K562 (cell line): Measurements from ENCODE around the gene SENP7. TPM values are rescaled to one million over a fixed set of nuclear protein-coding genes. Genes with fewer than 3 reads are reported as not detected.

Experiments
- ATAC-seq: fragments of 200-7000 bp; cut with Tn5 transposase; 3 replicates; pipeline ENCODE4 v1.9.1; 2020; ENCODE audit warnings: moderate library complexity
- BruUV-seq: library from RNA; stranded (reverse); fragments of 400-500 nt; replicated peaks from 2 replicates; lab custom pipeline; 2021; lab: Mats Ljungman, UMichigan
- CTCF ChIA-PET: fragments of 300-600 bp; formaldehyde crosslinking; extraction: SDS; loops from one replicate; lab custom pipeline; 2021; ENCODE audit warnings: low intra/inter-chr PET ratio; lab: Yijun Ruan, JAX
- POLR2A ChIA-PET: fragments of 300-600, 350-650 bp; sonication (Branson Sonifier 250); formaldehyde crosslinking; extraction: SDS; loops from one replicate; lab custom pipeline; 2021; ENCODE audit warnings: antibody characterized with exemption, inconsistent platforms; lab: Yijun Ruan, JAX
- DNase-seq, 4 experiments: peaks; one replicate each; pipeline versions ENCODE4 v3.0.0 to v3.0.0-alpha.2; 2011 to 2018; ENCODE audit warnings: low spot score in 3 of 4, mixed read lengths in 3 of 4; ENCODE audit errors: extremely low read depth in 1 of 4
- FAIRE-seq: peaks from 2 replicates; lab custom pipeline; 2011; peaks lifted over from hg19 to GRCh38; lab: Jason Lieb, UNC
- H2AFZ ChIP-seq: 2 replicates; pipeline ENCODE4 v1.6.0; 2011; ENCODE audit warnings: low read depth, low read length, control low read depth, inconsistent platforms
- H3K27ac ChIP-seq: fragments of 200-600 bp; 3 replicates; pipeline ENCODE4 v1.8.0; 2011; ENCODE audit warnings: low read depth, mild to moderate bottlenecking, control low read depth, inconsistent platforms, low read length, moderate library complexity, mixed read lengths; ENCODE audit errors: extremely low read depth
- H3K27me3 ChIP-seq, 2 experiments: fragments of 300-600 bp in 1 of 2; 2 replicates in 1 of 2; 3 replicates in 1 of 2; pipeline versions ENCODE4 v1.6.0 to v1.8.0; 2011; ENCODE audit warnings: inconsistent platforms in 2 of 2, low read length in 2 of 2, mild to moderate bottlenecking in 1 of 2, mixed read lengths in 1 of 2, moderate library complexity in 1 of 2; ENCODE audit not compliant: control insufficient read depth in 2 of 2, insufficient read depth in 2 of 2
- H3K36me3 ChIP-seq: fragments of 300-600 bp; 3 replicates; pipeline ENCODE4 v1.8.0; 2011; ENCODE audit warnings: mild to moderate bottlenecking, low read length, inconsistent platforms; ENCODE audit not compliant: control insufficient read depth, insufficient read depth
- H3K4me1 ChIP-seq, 2 experiments: fragments of 200-600 bp in 1 of 2; replicated peaks in 1 of 2; 2 replicates in 1 of 2; 3 replicates in 1 of 2; pipeline versions ENCODE4 v1.5.1 to v1.8.0; 2011; ENCODE audit warnings: inconsistent platforms in 2 of 2, low read length in 2 of 2, mild to moderate bottlenecking in 1 of 2, mixed read lengths in 1 of 2, moderate library complexity in 1 of 2; ENCODE audit not compliant: control insufficient read depth in 2 of 2, insufficient read depth in 2 of 2
- H3K4me2 ChIP-seq: 2 replicates; pipeline ENCODE4 v1.6.1; 2011; ENCODE audit warnings: low read length, control low read depth, inconsistent platforms, mixed read lengths; ENCODE audit not compliant: insufficient read depth
- H3K4me3 ChIP-seq: fragments of 200-600 bp; sonication (generic), shearing (Covaris generic); 2 replicates; pipeline ENCODE4 v1.5.1; 2016; ENCODE audit warnings: control low read depth, inconsistent platforms
- H3K79me2 ChIP-seq: fragments of 200-600 bp; 3 replicates; pipeline ENCODE4 v1.8.0; 2011; ENCODE audit warnings: low read length, inconsistent platforms; ENCODE audit not compliant: control insufficient read depth, insufficient read depth
- H3K9ac ChIP-seq, 2 experiments: 2 replicates each; pipeline versions ENCODE4 v1.6.0 to v1.6.1; 2011; ENCODE audit warnings: low read depth in 2 of 2, low read length in 2 of 2, control low read depth in 1 of 2, inconsistent platforms in 1 of 2, mild to moderate bottlenecking in 1 of 2, mixed read lengths in 1 of 2; ENCODE audit not compliant: insufficient read depth in 1 of 2
- H3K9me1 ChIP-seq: one replicate; pipeline ENCODE4 v1.6.0; 2011; ENCODE audit warnings: inconsistent platforms, mild to moderate bottlenecking, low read length, moderate library complexity; ENCODE audit not compliant: control insufficient read depth, insufficient read depth
- H3K9me3 ChIP-seq: replicated peaks from 2 replicates; pipeline ENCODE4 v1.5.1; 2011; ENCODE audit warnings: low read depth, low read length, inconsistent platforms; ENCODE audit not compliant: control insufficient read depth, insufficient read depth
- H4K20me1 ChIP-seq: replicated peaks from 2 replicates; pipeline ENCODE4 v1.6.1; 2011; ENCODE audit warnings: low read length, inconsistent platforms, mixed read lengths; ENCODE audit not compliant: control insufficient read depth, insufficient read depth
- CLOCK ChIP-seq: fragments of 250-450 bp; sonication (Bioruptor Pico); IDR thresholded peaks from 2 replicates; pipeline ENCODE4 v1.4.0; 2020; ENCODE audit warnings: mild to moderate bottlenecking, moderate library complexity, borderline replicate concordance
- RBM25 ChIP-seq: fragments of 200-400 bp; formaldehyde crosslinking; IDR thresholded peaks from 2 replicates; pipeline ENCODE4 v1.6.1; 2018; ENCODE audit warnings: low read length, low read depth, moderate library complexity; ENCODE audit not compliant: severe bottlenecking
- ZNF146 ChIP-seq: IDR thresholded peaks from one replicate; pipeline ENCODE4 v1.6.1; 2018; ENCODE audit warnings: missing compliant biosample characterization; ENCODE audit not compliant: unreplicated experiment
- WGBS: fragments of 100-300 bp; shearing (Covaris generic); methylation state at CpG from one replicate; pipeline ENCODE4 v1.1.6; 2016; ENCODE audit warnings: low coverage, mixed read lengths; ENCODE audit not compliant: insufficient coverage; ENCODE audit errors: missing lambda C conversion rate; 5-methylcytosine and 5-hydroxymethylcytosine counted together
- in situ Hi-C: fragments of 300-500 bp; cut with MboI; formaldehyde crosslinking; loops from 4 replicates; pipeline ENCODE4 v1.15.0; 2018; ENCODE audit warnings: inconsistent platforms, mixed read lengths
- intact Hi-C: fragments of 100-400 bp; cut with micrococcal nuclease; formaldehyde crosslinking; loops from 2 replicates; pipeline ENCODE4 v1.14.2; 2022
- polyA plus RNA-seq, 8 experiments: library from polyadenylated mRNA; depleted of rRNA in 4 of 8; stranded (reverse) in 5 of 8; unstranded in 3 of 8; fragments of >200 nt; fragmentation: Nextera tagmentation in 2 of 8; fragmentation: Illumina TruSeq in 1 of 8; extraction: Ambion mirVana in 2 of 8; extraction: Trizol in 1 of 8; gene quantifications; 2 replicates each; pipeline versions ENCODE4 v1.2.1 to v1.2.3, GENCODE V29; 2011 to 2014; ENCODE audit warnings: inconsistent platforms in 1 of 8, missing spikeins in 1 of 8
- total RNA-seq, 7 experiments: library from RNA; depleted of rRNA in 6 of 7; stranded (reverse); fragments of >200 nt in 6 of 7; fragmentation: Illumina TruSeq in 2 of 7; extraction: Trizol in 2 of 7; gene quantifications; 2 replicates each; pipeline versions ENCODE4 v1.2.1 to v1.2.3, GENCODE V29; 2011 to 2021; ENCODE audit warnings: low replicate concordance in 1 of 7

Gene SENP7
- total and polyA plus RNA-seq, 9 of the 15 experiments (the other 6 are each of a cell fraction or from before 2014, with no cell fraction given) = 4.1 to 21.9 (median 10.7) TPM

GRCh38 chr3:101288294-101288693 is 224.7 kb downstream of the SENP7 start:
- Histone ChIP-seq H3K4me3 (no peak overlapping the region), H3K27ac (no peak overlapping the region), H3K9ac (no peak overlapping the region), H4K20me1 (no peaks in the 10 kb centered on the region), H3K27me3 (no peaks in the 10 kb centered on the region), H3K36me3 (no peaks in the 10 kb centered on the region), H3K4me1 (no peaks in the 10 kb centered on the region), H3K9me3 (no peaks in the 10 kb centered on the region), H3K79me2 (no peaks in the 10 kb centered on the region), H2AFZ (no peak overlapping the region), H3K9me1 (no peaks in the 10 kb centered on the region)
- intact Hi-C loops = no loop called here
- in situ Hi-C loops = no loop called here
- 0% methylated on average over 2 of the region's 2 CpGs for whole genome bisulfite sequencing
- ATAC-seq (no peak), FAIRE-seq (no peak), DNase-seq (no peak)
- ChIA-PET POLR2A (no interaction called here), CTCF (no interaction called here)
- BruUV-seq = no TSS peak
- TF ChIP-seq ZNF146 (CRISPR knock-in tag) (peak; percentile 76), CLOCK (CRISPR knock-in tag) (no peak), RBM25 (peak; percentile 71)
- TF ChIP-seq, all 486 proteins: peak for 2
- no peak overlapping the region for H3K4me2 ChIP-seq
